Muscle of leg (tissue), 11 donors: ENCODE results near the gene CELF2. TPM values are rescaled to one million over a fixed set of nuclear protein-coding genes. Genes with fewer than 3 reads are reported as not detected.
"Not testable (repeated sequence)": the region's sequence is repeated elsewhere in the genome, so short reads cannot be mapped to it uniquely, and the experiment has no call there.

Source experiments
- DNase-seq: peaks from one replicate; pipeline ENCODE4 v3.0.0; 2013
- H3K27ac ChIP-seq: one replicate; pipeline ENCODE4 v1.5.1; 2013; ENCODE audit warnings: mild to moderate bottlenecking, low read length, control low read depth
- H3K27me3 ChIP-seq: one replicate; pipeline ENCODE4 v1.6.1; 2013; ENCODE audit warnings: low read length; ENCODE audit not compliant: control insufficient read depth, insufficient read depth
- H3K36me3 ChIP-seq: one replicate; pipeline ENCODE4 v1.6.1; 2013; ENCODE audit warnings: low read length; ENCODE audit not compliant: control insufficient read depth, insufficient read depth
- H3K4me1 ChIP-seq: one replicate; pipeline ENCODE4 v1.6.1; 2013; ENCODE audit warnings: low read length; ENCODE audit not compliant: control insufficient read depth, insufficient read depth
- H3K4me3 ChIP-seq: one replicate; pipeline ENCODE4 v1.5.1; 2013; ENCODE audit warnings: low read length, control low read depth
- H3K9me3 ChIP-seq: replicated peaks from 2 replicates; pipeline ENCODE4 v1.6.1; 2013; ENCODE audit warnings: low read depth, low read length; ENCODE audit not compliant: control insufficient read depth
- WGBS: methylation state at CpG from one replicate; pipeline ENCODE4 v1.1.5; 2013; ENCODE audit warnings: missing lambda C conversion rate; ENCODE audit not compliant: insufficient coverage; 5-methylcytosine and 5-hydroxymethylcytosine counted together
- polyA plus RNA-seq, 8 donors: library from polyadenylated mRNA; unstranded; fragments of 120-200 nt; gene quantifications; one replicate each; pipeline versions ENCODE4 v1.2.1 to v1.2.3, GENCODE V29; 2013; ENCODE audit warnings: inconsistent platforms in 1 of 8, low replicate concordance in 1 of 8; ENCODE audit not compliant: insufficient read length in 8 of 8, insufficient read depth in 1 of 8
- total RNA-seq: library from RNA; stranded (reverse); fragments of 120-200 nt; gene quantifications from one replicate; pipeline ENCODE4 v1.2.4, GENCODE V29; 2013

CELF2 gene
- total and polyA plus RNA-seq, 9 donors, result 37.2 to 80.8 (median 65.8) TPM

DNA sequence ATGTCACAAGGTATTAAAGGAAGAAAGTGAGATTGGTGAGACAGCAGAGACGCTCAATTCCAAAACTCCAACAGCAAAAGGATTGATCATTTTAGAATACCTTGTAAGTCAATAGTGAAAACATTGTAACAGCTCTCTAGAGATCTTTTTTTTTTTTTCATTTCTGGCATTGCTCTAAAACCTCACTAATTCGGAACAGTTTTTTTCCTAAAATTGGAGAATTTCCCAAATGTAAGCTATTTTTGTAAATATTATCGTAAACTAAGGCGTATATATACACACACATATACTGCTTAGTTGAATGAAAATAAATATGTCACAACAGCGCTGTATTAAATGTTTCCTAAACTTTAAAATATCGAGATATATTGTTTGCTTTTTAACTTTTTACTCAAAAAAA, 30.6 kb upstream of the CELF2 start:
- Histone ChIP-seq H3K27ac (no peak overlapping the region), H3K9me3 (no peaks in the 10 kb centered on the region), H3K4me1 (no peaks in the 10 kb centered on the region), H3K27me3 (no peaks in the 10 kb centered on the region), H3K4me3 (no peak overlapping the region), H3K36me3 (no peaks in the 10 kb centered on the region)
- no peak for DNase-seq
- WGBS, result no CpG with 5 or more reads among the region's 6 CpGs

DNA sequence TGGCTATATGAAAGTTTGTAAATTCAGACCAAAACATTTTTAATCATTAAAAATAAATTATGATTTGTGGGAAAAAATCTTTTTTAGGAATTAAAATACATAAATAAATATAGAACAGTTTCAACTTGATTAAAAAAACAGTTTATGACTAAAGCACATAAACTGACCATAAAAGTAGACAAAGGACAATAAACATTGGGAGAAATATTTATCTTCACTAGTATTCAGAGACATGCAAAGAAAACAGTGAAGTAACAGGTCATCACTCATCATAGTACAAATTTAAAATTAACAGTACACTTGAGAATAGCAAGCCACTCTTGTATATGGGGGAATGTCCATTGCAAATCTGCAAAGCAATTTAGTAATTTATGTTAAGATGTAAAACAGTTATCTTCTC, 28.0 kb upstream of the CELF2 start:
- no peaks in the 10 kb centered on the region for H3K36me3 ChIP-seq
- H3K4me3 ChIP-seq, result no peak overlapping the region
- no peak for DNase-seq
- no peaks in the 10 kb centered on the region for H3K27me3 ChIP-seq
- peaks cover 2% of the 10 kb centered on the region for H3K9me3 ChIP-seq
- no peak overlapping the region for H3K27ac ChIP-seq
- H3K4me1 ChIP-seq, result no peaks in the 10 kb centered on the region

DNA sequence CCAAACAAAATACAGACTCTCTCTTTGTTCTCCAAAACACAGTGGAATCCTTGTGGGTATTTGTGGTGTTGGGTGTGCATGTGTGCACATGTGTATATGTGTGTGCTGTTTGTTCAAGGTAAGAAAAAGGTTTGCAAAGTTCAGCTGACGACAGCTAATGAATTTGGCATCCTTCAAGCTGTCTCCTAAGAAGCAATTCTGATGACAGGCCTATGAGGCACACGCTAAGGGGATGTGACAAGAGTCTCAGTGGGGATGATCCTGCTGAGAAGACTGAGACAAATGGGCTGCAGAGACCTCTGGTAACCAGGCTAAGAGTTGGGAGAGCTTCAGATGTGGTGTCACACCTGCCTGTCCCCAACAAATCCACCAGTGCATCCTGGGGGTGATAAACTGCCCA, 26.5 kb upstream of the CELF2 start:
- 58% methylated on average over 2 of the region's 2 CpGs for WGBS

DNA sequence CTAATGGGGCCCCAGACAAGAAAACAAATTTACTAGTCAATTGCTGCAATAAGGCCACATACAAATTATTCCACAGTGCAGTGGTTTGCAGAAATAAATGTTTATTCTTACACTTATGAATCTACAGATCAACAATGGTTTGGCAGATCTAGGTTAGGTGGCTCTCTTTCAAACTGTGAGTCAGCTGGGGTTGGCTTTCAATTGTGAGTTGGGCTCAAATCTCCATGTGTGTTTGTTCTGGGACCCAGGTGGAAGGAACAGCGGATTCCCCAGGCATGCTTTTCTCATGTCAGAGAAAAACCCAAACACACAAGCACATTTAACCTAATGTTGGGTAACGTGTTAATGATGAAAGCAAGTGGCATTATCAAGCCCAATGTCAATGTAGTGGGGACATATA, 25.6 kb upstream of the CELF2 start:
- Histone ChIP-seq H3K9me3 (peaks cover 2% of the 10 kb centered on the region), H3K4me3 (no peak overlapping the region), H3K27me3 (no peaks in the 10 kb centered on the region), H3K36me3 (no peaks in the 10 kb centered on the region), H3K27ac (no peak overlapping the region), H3K4me1 (no peaks in the 10 kb centered on the region)
- DNase-seq, result no peak
- no CpG with 5 or more reads among the region's 2 CpGs for WGBS

More for the DNA sequence above, 26.5 kb upstream of the CELF2 start:
- Histone ChIP-seq H3K4me3 (no peak overlapping the region), H3K27ac (no peak overlapping the region), H3K36me3 (no peaks in the 10 kb centered on the region), H3K9me3 (peaks cover 2% of the 10 kb centered on the region), H3K27me3 (no peaks in the 10 kb centered on the region), H3K4me1 (no peaks in the 10 kb centered on the region)
- DNase-seq, result no peak

DNA sequence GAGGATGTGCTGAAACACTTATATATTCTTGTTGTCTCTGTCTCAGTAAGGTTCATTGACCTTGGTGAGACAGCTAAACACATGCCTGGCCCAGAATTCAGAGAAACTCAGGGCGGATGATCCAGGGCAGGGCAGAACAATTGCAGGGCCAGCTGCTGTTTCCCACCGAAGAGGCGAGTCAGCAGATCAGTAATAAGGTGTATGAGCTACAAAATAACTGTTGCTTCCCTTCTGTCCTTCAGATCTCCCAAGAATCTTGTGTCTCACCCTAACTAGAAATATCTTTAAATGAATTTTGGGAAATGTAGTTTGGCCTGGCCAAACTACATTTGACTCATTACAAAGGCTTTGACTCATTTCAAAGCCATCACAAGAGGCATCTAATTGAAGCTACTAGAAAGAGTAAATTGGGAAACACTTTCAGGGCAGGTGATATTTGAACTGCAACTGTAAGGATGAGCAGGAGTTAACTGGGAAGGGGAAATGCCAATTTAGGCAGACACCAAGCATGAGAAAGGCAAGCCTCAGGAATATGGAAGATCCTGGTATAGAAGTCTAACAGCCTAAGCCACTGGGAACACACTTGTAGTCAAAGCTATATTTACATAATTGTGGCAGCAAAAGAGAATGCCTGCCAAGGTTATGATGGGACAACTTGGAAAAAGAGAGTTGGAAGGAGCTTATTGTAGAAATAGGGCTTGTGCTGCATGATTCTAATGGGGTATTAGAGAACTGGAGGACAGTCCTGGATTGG, 24.5 kb upstream of the CELF2 start:
- H3K4me1 ChIP-seq, result no peaks in the 10 kb centered on the region
- WGBS, result 86% methylated on average over 1 of the region's 3 CpGs
- no peak overlapping the region for H3K27ac ChIP-seq

DNA sequence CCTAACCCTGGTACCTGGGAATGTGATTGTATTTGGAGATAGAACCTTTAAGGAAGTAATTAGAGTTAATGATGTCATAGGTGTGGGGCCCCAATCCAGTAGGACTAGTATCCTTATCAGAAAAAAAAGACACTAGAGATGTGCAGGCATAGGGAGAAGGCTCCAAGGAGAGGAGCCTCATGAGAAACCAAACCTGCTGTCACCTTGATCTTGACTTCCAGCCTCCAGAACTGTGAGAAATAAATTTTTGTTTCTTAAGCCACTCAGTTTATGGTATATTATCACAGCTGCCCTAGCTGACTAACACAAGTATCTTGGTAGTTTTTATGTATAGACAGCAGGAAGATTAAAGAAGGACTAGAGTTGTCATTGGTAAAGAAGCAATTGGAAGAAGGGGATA, 23.9 kb upstream of the CELF2 start:
- H3K27ac ChIP-seq, result no peak overlapping the region
- H3K36me3 ChIP-seq, result no peaks in the 10 kb centered on the region
- H3K4me1 ChIP-seq, result no peaks in the 10 kb centered on the region
- DNase-seq, result no peak
- no peak overlapping the region for H3K4me3 ChIP-seq
- H3K27me3 ChIP-seq, result no peaks in the 10 kb centered on the region
- peaks cover 2% of the 10 kb centered on the region for H3K9me3 ChIP-seq

More for the DNA sequence above, 24.5 kb upstream of the CELF2 start:
- no peak overlapping the region for H3K4me3 ChIP-seq
- no peaks in the 10 kb centered on the region for H3K36me3 ChIP-seq
- H3K27me3 ChIP-seq, result no peaks in the 10 kb centered on the region
- peaks cover 2% of the 10 kb centered on the region for H3K9me3 ChIP-seq
- no peak for DNase-seq

DNA sequence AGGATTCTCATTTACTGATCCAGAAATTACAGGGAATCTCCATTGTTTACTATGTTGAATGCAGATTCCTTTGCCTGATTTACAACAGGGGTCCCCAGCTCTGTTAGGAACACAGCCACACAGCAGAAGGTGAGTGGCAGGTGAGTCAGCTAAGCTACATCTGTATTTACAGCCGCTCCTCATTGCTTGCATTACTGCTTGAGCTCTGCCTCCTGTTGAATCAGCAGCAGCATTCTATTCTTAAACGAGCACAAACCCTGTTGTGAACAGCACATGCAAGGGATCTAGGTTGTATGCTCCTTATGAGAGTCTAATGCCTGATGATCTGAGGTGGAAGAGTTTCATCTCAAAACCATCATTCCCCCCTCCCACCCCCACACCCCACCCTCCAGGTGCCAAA, 23.3 kb upstream of the CELF2 start:
- Histone ChIP-seq H3K36me3 (no peaks in the 10 kb centered on the region), H3K9me3 (peaks cover 2% of the 10 kb centered on the region), H3K4me1 (no peaks in the 10 kb centered on the region), H3K4me3 (no peak overlapping the region), H3K27me3 (no peaks in the 10 kb centered on the region), H3K27ac (no peak overlapping the region)
- 100% methylated on average over 1 of the region's 2 CpGs for WGBS
- no peak for DNase-seq

DNA sequence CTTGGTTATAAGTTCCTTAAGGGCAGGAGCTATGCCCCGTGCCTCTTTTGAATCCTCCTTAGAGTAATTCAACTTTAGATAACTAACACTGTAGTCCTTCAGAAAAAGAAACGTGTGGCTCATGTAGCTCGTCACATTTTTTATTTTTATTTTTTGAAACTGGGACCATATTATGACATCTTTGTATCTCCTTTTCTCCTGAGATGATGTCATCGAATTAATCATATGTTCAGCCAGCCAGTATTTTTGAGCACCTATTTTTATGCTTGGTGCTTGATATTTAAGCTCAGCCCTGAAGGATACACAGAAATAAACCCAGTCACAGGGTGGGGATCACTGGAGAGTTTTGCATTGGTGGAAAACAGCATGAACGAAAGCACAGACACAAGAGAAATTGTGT, 22.6 kb upstream of the CELF2 start:
- 94% methylated on average over 1 of the region's 5 CpGs for WGBS
- Histone ChIP-seq H3K27ac (no peak overlapping the region), H3K27me3 (no peaks in the 10 kb centered on the region), H3K36me3 (no peaks in the 10 kb centered on the region), H3K4me3 (no peak overlapping the region), H3K9me3 (peaks cover 2% of the 10 kb centered on the region), H3K4me1 (no peaks in the 10 kb centered on the region)
- no peak for DNase-seq

DNA sequence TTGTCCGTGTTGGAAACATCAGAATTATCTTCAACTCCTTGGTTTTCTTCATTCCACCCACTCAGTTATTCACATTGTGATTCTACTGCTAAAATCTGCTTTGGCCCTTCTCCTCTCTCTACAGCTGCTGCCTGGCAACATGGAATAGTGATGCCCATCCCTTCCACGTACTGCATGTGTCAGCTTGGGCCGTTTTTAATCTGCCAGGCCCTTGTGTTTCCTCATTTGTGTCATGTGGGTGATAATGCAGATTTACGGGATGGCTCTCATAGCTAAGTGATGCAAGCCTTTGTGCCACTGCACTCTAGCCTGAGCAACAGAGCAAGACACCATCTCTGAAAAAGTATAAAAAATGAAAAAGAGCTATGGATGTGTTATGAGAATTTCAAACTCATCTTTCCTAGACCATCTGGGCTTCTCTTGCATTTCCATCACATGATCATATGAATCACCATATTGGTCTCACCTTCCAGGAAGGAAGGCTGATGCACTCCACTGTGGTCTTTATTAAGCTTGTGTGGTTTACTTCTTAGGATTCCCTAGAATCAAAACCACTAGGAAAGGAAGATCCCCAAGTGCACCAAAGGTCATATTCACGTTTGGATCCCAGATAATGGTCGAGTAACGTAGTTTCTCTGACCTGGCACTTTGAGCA, 20.6 kb upstream of the CELF2 start:
- no peaks in the 10 kb centered on the region for H3K27me3 ChIP-seq
- no peaks in the 10 kb centered on the region for H3K36me3 ChIP-seq
- H3K9me3 ChIP-seq, result peaks cover 2% of the 10 kb centered on the region
- H3K4me3 ChIP-seq, result no peak overlapping the region
- no peak for DNase-seq
- no peaks in the 10 kb centered on the region for H3K4me1 ChIP-seq
- 86% methylated on average over 2 of the region's 7 CpGs for WGBS
- H3K27ac ChIP-seq, result no peak overlapping the region

DNA sequence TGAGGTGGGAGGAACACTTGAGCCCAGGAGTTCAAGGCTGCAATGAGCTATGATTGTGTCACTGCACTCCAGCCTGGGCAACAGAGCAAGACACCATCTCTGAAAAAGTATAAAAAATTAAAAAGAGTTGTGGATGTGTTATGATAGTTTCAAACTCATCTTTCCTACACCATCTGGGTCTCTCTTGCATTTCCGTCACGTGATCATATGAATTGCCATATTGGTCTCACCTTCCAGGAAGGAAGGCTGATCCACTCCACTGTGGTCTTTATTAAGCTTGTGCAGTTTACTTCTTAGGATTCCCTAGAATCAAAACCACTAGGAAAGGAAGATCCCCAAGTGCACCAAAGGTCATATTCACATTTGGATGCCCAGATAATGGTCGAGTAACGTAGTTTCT, 18.2 kb upstream of the CELF2 start:
- not testable (repeated sequence) for H3K4me3 ChIP-seq, H3K36me3 ChIP-seq, H3K27ac ChIP-seq, H3K9me3 ChIP-seq, DNase-seq, H3K4me1 ChIP-seq, H3K27me3 ChIP-seq
- no CpG with 5 or more reads among the region's 4 CpGs for WGBS
